GM13976 (cell line): Measurements from ENCODE around the gene MBOAT7.

ENCODE experiments used
- DNase-seq: peaks from one replicate; pipeline ENCODE4 v3.0.0; 2012; ENCODE audit warnings: low spot score
- in situ Hi-C: fragments of 300-500 bp; cut with MboI; formaldehyde crosslinking; loops from one replicate; pipeline ENCODE4 v1.12.0; 2022; ENCODE audit warnings: low sequenced_read_pairs, mixed read lengths, inconsistent platforms; ENCODE audit not compliant: unreplicated experiment
- TF ChIP-seq, protein P1 (sequence below): IDR thresholded peaks from 2 replicates; pipeline ENCODE4 v1.5.1; 2012; ENCODE audit warnings: borderline replicate concordance, mild to moderate bottlenecking; ENCODE audit not compliant: insufficient read depth; ENCODE audit errors: extremely low read depth, missing control alignments, control extremely low read depth

Gene MBOAT7

DNA sequence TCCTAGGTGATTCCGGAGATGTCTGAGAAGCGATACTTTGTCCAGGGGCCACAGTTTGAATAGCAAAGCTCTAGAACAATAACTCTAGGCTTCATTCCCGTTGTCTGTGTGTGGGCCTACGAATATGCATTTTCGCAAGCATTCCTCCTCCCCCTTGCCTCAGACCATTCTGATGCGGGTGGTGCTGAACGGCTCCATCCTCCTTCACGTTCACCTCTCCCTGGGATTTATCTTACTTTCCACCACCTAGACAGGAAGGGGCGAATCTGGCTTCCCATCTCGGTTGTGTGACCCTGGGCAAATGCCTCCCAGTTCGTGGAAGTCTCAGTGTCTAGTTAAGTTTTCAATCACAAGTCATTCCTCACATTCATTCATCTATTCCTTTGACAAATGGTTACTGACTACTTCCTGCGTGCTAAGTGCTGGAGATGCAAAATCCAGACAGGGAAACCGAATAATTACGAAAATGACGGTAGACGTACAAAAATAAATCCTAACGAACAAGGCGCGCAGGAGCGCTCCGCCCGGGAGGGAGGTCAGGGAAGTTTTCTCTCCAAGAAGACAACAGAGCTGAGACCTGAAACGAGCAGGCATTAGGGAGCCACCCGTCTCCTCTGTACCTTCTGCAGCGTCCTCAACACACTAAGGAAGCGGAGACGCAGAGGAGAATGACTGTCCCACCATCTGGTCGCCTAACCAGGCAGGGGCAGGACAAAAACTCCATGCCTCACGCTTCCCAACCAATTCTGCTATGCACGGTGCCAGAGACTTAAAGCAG is 53.1 kb downstream of the MBOAT7 start:
- TF ChIP-seq, protein P1, sequence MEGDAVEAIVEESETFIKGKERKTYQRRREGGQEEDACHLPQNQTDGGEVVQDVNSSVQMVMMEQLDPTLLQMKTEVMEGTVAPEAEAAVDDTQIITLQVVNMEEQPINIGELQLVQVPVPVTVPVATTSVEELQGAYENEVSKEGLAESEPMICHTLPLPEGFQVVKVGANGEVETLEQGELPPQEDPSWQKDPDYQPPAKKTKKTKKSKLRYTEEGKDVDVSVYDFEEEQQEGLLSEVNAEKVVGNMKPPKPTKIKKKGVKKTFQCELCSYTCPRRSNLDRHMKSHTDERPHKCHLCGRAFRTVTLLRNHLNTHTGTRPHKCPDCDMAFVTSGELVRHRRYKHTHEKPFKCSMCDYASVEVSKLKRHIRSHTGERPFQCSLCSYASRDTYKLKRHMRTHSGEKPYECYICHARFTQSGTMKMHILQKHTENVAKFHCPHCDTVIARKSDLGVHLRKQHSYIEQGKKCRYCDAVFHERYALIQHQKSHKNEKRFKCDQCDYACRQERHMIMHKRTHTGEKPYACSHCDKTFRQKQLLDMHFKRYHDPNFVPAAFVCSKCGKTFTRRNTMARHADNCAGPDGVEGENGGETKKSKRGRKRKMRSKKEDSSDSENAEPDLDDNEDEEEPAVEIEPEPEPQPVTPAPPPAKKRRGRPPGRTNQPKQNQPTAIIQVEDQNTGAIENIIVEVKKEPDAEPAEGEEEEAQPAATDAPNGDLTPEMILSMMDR: no peak
- in situ Hi-C loops: no loop called here
- no peak for DNase-seq

DNA sequence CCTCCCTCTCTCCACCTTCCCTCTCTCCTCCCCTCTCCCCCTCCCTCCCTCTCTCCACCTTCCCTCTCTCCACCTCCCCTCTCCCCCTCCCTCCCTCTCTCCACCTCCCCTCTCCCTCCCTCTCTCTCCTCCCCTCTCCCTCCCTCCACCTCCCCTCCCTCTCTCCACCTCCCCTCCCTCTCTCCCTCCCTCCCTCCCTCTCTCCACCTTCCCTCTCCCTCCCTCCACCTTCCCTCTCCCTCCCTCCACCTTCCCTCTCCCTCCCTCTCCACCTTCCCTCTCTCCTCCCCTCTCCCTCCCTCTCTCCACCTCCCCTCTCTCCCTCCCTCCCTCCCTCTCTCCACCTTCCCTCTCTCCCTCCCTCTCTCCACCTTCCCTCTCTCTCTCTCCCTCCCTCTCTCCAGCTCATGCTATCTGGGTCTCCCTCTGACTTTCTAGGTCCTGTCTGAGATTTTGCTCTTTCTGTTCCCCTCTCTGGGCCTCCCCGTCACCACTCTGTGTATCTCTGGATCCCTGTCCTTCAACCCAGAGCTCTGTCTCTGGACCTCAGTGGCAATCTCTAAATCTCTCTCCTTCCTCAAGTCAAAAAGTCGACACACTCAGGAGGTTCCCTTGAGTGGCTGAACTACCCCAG is 55.3 kb downstream of the MBOAT7 start:
- in situ Hi-C loops: no loop called here
- TF ChIP-seq, protein P1: no peak
- no peak for DNase-seq

DNA sequence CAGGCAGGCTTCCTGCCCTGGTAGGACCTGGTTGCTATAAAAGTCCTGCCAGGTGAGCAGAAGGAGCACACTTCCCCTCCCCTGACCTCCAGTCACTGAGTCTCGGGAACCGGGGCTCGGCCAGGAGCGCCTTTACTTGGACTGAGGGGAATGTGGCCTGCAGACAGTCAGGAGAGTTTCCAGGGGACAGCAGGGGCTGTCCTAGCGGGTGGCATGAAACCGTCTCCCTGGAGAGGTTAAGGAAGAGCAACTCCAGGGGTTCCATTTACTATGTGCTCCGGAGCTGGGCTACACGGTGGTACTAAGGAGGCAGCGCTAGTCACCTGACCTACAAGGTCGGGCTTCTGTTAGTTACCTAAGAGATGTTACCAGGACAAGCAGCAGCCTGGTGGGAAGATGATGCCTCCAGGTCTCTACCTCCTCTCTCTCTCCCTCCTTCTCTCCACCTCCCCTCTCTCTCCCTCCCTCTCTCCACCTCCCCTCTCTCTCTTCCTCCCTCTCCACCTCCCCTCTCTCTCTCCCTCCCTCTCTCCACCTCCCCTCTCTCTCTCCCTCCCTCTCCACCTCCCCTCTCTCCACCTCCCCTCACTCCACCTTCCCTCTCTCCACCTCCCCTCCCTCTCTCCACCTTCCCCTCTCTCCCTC is 55.9 kb downstream of the MBOAT7 start:
- TF ChIP-seq, protein P1: no peak
- DNase-seq: no peak
- in situ Hi-C loops: no loop called here

DNA sequence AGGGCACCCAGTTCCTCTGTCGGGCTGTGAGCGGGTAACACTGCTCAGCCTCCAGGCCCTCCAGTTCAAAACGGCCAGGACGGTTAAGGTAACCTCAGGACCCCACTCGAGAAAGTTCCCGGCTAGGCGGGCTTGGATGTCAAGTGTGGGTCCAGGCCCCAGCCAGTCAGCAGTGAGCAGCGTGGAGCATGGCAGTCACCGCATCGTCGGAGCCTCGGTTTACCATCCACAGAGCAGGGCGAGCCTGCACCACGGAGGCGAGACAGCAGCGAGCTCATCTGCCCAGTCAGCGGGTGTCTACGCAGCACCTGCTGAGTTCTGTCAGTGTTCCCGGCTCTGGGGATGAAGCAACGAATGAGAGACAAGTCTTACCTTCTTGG is 59.8 kb downstream of the MBOAT7 start:
- in situ Hi-C loops: no loop called here
- no peak for DNase-seq
- TF ChIP-seq, protein P1: no peak

DNA sequence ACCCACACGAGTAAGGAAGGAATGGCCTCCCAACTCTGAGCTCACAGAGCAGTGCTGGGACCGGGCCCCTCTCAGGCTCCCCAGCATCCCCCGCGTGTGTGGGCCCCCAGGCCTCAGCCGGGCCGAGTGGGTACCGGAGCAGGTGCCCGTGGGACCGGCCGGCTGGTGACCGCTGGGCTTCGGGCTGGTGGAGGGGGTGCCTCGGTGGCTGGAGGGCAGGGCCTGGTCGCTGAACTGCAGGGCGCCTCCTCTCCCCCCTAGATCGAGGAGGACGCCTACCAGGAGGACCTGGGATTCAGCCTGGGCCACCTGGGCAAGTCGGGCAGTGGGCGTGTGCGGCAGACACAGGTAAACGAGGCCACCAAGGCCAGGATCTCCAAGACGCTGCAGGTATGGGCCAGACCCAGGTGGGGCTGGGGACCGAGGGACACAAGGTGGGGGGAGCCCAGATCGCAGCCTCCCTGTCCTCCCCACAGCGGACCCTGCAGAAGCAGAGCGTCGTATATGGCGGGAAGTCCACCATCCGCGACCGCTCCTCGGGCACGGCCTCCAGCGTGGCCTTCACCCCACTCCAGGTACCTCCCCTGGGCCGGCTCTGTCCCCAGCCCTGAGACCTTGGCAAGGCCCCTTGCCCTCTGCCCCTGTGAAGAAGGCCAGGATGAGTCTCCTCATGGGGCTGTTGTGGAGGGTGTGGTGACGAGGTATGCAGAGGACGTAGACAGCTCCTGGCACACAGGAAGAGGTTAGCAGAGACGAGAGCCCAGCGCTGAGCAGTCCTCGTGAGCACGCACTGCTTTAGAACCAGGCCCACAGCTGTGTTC is 60.4 kb downstream of the MBOAT7 start:
- TF ChIP-seq, protein P1: no peak
- DNase-seq: no peak
- in situ Hi-C loops: no loop called here

DNA sequence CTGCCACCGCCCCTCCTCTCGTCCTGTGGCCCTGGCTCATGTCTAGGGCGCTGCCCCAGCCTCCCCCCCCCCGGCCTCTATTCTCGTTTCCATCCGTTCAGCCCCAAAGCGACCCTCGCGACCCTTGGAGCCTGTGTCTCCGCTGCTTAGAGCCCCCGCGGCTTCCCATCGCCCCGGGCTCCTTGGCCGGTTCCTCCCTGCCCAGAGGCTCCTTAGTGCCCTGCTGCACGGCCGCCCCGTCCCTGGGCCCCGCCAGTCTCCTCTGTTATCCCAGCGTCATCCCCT is 61.0 kb downstream of the MBOAT7 start:
- no peak for DNase-seq
- TF ChIP-seq, protein P1: no peak
- in situ Hi-C loops: no loop called here
